ENCODE measurements around the gene GALNT17.

GALNT17 gene

DNA sequence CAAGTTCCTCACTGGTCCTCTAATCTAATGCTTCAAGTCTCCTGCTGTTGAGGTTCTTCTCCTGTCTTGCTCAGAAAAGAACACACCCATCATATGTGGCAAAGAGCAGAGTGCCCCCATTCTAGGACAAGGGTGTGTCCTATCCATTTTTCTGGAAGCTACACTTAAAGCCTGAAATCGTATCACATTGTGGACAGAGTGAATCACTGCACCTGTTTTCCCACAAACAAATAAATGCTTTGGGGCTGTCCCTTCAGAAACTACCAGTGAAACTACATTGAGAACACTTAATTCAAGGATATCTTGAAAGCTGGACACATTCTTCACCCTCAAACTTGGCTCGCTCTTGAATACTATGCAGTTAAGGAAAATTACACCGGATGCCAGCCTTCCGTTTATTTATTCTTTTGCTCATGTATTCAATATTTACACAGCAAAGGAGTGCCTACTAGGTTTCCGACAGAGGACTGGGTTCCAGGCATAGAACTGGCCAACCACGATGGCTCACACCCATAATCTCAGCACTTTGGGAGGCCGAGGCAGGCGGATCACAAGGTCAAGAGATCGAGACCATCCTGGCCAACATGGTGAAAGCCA is 473.0 kb downstream of the GALNT17 start:
- Histone ChIP-seq H3K27me3 (replicated peaks; ENCODE audit: insufficient read depth, low read length) (no peaks in the 10 kb centered on the region), H3K36me3 (replicated peaks; ENCODE audit: insufficient read depth, low read length) (no peaks in the 10 kb centered on the region), H3K9ac (ENCODE audit: low read length) (no peak overlapping the region), H3K4me1 (ENCODE audit: low read length) (no peaks in the 10 kb centered on the region), H3K4me3 (ENCODE audit: low read length) (no peak overlapping the region), H3K27ac (ENCODE audit: low read length) (no peak overlapping the region), H3K4me2 (ENCODE audit: low read depth, low read length) (no peak overlapping the region), H2AFZ (ENCODE audit: low read length) (no peak overlapping the region), H3K9me2 (replicated peaks; ENCODE audit: insufficient read depth, low read length) (no peaks in the 10 kb centered on the region), H4K20me1 (ENCODE audit: insufficient read depth, low read length) (no peaks in the 10 kb centered on the region), H3F3A (ENCODE audit: insufficient read depth, low read length) (no peaks in the 10 kb centered on the region), H3K79me2 (ENCODE audit: low read length) (no peaks in the 10 kb centered on the region), H3K9me3 (replicated peaks; ENCODE audit: insufficient read depth, low read length) (no peaks in the 10 kb centered on the region)
- TF ChIP-seq EZH2 (optimal IDR thresholded peaks at IDR 0.05; ENCODE audit: low read depth, low read length) (no peak), EZH2phosphoT487 (IDR thresholded peaks at IDR 0.05; ENCODE audit: low read length) (no peak)
- TF ChIP-seq, protein P1, sequence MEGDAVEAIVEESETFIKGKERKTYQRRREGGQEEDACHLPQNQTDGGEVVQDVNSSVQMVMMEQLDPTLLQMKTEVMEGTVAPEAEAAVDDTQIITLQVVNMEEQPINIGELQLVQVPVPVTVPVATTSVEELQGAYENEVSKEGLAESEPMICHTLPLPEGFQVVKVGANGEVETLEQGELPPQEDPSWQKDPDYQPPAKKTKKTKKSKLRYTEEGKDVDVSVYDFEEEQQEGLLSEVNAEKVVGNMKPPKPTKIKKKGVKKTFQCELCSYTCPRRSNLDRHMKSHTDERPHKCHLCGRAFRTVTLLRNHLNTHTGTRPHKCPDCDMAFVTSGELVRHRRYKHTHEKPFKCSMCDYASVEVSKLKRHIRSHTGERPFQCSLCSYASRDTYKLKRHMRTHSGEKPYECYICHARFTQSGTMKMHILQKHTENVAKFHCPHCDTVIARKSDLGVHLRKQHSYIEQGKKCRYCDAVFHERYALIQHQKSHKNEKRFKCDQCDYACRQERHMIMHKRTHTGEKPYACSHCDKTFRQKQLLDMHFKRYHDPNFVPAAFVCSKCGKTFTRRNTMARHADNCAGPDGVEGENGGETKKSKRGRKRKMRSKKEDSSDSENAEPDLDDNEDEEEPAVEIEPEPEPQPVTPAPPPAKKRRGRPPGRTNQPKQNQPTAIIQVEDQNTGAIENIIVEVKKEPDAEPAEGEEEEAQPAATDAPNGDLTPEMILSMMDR (IDR thresholded peaks at IDR 0.05; ENCODE audit: low read length), result no peak
- no peak for DNase-seq

DNA sequence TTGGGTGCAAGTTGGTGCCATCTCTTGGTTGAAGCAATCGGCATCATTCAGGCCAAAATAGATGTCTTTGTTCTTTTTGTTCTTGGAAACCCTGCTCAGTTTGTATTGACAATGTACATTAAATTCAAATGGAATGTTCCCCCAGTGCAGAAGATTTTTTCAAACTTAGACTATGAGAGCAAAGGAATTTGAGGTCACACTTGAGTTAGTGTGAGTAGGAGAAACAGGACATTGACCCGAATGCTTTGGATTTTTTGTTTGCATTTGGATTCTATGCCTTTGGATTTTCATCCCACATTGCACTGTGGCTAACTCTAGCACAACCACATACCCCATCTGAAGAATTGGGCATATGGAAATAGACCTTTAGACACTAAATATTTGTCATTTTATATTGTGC is 480.0 kb downstream of the GALNT17 start:
- TF ChIP-seq EZH2phosphoT487 (IDR thresholded peaks at IDR 0.05; ENCODE audit: low read length), result no peak
- no peak for TF ChIP-seq EZH2 (optimal IDR thresholded peaks at IDR 0.05; ENCODE audit: low read depth, low read length)
- TF ChIP-seq, protein P1 (IDR thresholded peaks at IDR 0.05; ENCODE audit: low read length), result no peak
- Histone ChIP-seq H2AFZ (ENCODE audit: low read length) (no peak overlapping the region), H3K9me3 (replicated peaks; ENCODE audit: insufficient read depth, low read length) (no peaks in the 10 kb centered on the region), H3K9ac (ENCODE audit: low read length) (no peak overlapping the region), H4K20me1 (ENCODE audit: insufficient read depth, low read length) (no peaks in the 10 kb centered on the region), H3K79me2 (ENCODE audit: low read length) (no peaks in the 10 kb centered on the region), H3K4me3 (ENCODE audit: low read length) (no peak overlapping the region), H3K4me1 (ENCODE audit: low read length) (0 out of 2 replicates have a peak, but pooled peaks cover 9% of the 10 kb centered on the region), H3K27me3 (replicated peaks; ENCODE audit: insufficient read depth, low read length) (no peaks in the 10 kb centered on the region), H3K9me2 (replicated peaks; ENCODE audit: insufficient read depth, low read length) (no peaks in the 10 kb centered on the region), H3K27ac (ENCODE audit: low read length) (no peak overlapping the region), H3F3A (ENCODE audit: insufficient read depth, low read length) (no peaks in the 10 kb centered on the region), H3K4me2 (ENCODE audit: low read depth, low read length) (no peak overlapping the region), H3K36me3 (replicated peaks; ENCODE audit: insufficient read depth, low read length) (no peaks in the 10 kb centered on the region)
- no peak for DNase-seq

DNA sequence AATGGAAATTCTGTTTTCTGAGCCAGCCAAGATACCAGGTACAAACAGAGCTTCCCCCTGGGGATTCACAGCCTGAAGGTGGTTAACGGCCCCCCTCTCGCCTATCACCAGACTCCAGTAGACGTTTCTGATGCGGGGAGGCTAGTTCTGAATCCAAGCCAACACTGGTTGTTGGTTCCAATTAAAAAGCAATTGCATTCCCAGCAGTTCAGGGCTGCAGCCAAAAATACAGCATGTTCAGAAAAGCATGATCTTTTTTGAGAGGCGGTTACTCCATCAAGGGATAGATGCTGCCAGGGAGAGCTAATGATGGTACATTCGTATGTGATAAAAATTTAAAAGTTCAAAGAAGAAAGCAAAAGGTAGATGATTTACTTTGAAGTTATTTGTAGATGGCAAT is 481.0 kb downstream of the GALNT17 start:
- H3K9ac ChIP-seq (ENCODE audit: low read length), result no peak overlapping the region

More for the DNA sequence above, 481.0 kb downstream of the GALNT17 start:
- DNase-seq, result no peak
- Histone ChIP-seq H2AFZ (ENCODE audit: low read length) (no peak overlapping the region), H3K79me2 (ENCODE audit: low read length) (no peaks in the 10 kb centered on the region), H3K4me2 (ENCODE audit: low read depth, low read length) (no peak overlapping the region), H4K20me1 (ENCODE audit: insufficient read depth, low read length) (no peaks in the 10 kb centered on the region), H3K4me3 (ENCODE audit: low read length) (no peak overlapping the region), H3K27me3 (replicated peaks; ENCODE audit: insufficient read depth, low read length) (no peaks in the 10 kb centered on the region), H3K4me1 (ENCODE audit: low read length) (0 out of 2 replicates have a peak, but pooled peaks cover 9% of the 10 kb centered on the region), H3K27ac (ENCODE audit: low read length) (peak overlapping the region; percentile 16; the same call in 1 of the 2 replicates), H3K36me3 (replicated peaks; ENCODE audit: insufficient read depth, low read length) (no peaks in the 10 kb centered on the region), H3K9me2 (replicated peaks; ENCODE audit: insufficient read depth, low read length) (no peaks in the 10 kb centered on the region), H3F3A (ENCODE audit: insufficient read depth, low read length) (no peaks in the 10 kb centered on the region), H3K9me3 (replicated peaks; ENCODE audit: insufficient read depth, low read length) (no peaks in the 10 kb centered on the region)
- TF ChIP-seq, protein P1 (IDR thresholded peaks at IDR 0.05; ENCODE audit: low read length), result no peak
- TF ChIP-seq EZH2 (optimal IDR thresholded peaks at IDR 0.05; ENCODE audit: low read depth, low read length) (no peak), EZH2phosphoT487 (IDR thresholded peaks at IDR 0.05; ENCODE audit: low read length) (no peak)
